Measurements from ENCODE around the gene CSNK1G2.

CSNK1G2 gene

GRCh38 chr19:1932395-1932794 lies 8.6 kb upstream of the CSNK1G2 start (continued):
- no peak for TF ChIP-seq PATZ1 (CRISPR knock-in tag; IDR thresholded peaks at IDR 0.05; ENCODE audit: borderline replicate concordance)

GRCh38 chr19:1933244-1933643 lies 7.7 kb upstream of the CSNK1G2 start:
- TF ChIP-seq CSDC2 (CRISPR knock-in tag; IDR thresholded peaks at IDR 0.05) (no peak), BACH2 (CRISPR knock-in tag; IDR thresholded peaks at IDR 0.05; ENCODE audit: borderline replicate concordance) (no peak), ISL1 (CRISPR knock-in tag; IDR thresholded peaks at IDR 0.05) (no peak), RARB (CRISPR knock-in tag; IDR thresholded peaks at IDR 0.05) (no peak), CSRNP3 (CRISPR knock-in tag; IDR thresholded peaks at IDR 0.05) (no peak), OSR1 (CRISPR knock-in tag; IDR thresholded peaks at IDR 0.05) (no peak), ESRRG (CRISPR knock-in tag; IDR thresholded peaks at IDR 0.05) (no peak), POU6F1 (CRISPR knock-in tag; IDR thresholded peaks at IDR 0.05; ENCODE audit: borderline replicate concordance, low read depth) (no peak), ARNTL (CRISPR knock-in tag; IDR thresholded peaks at IDR 0.05; ENCODE audit: borderline replicate concordance, low read depth) (no peak), ZFP30 (CRISPR knock-in tag; IDR thresholded peaks at IDR 0.05) (no peak), GLIS3 (CRISPR knock-in tag; IDR thresholded peaks at IDR 0.05) (no peak), ZNF565 (CRISPR knock-in tag; conservative IDR thresholded peaks at IDR 0.05; ENCODE audit: low read depth) (no peak)
- no peak for ATAC-seq

GRCh38 chr19:1933942-1934341 lies 7.0 kb upstream of the CSNK1G2 start:
- no peak for TF ChIP-seq CSRNP3 (CRISPR knock-in tag; IDR thresholded peaks at IDR 0.05)
- no peak for TF ChIP-seq RARB (CRISPR knock-in tag; IDR thresholded peaks at IDR 0.05)
- TF ChIP-seq POU6F1 (CRISPR knock-in tag; IDR thresholded peaks at IDR 0.05; ENCODE audit: borderline replicate concordance, low read depth), result no peak
- TF ChIP-seq ISL1 (CRISPR knock-in tag; IDR thresholded peaks at IDR 0.05), result no peak
- ATAC-seq, result no peak

GRCh38 chr19:1935484-1936208 lies 5.3 kb upstream of the CSNK1G2 start:
- ATAC-seq, result no peak
- TF ChIP-seq ESRRG (CRISPR knock-in tag; IDR thresholded peaks at IDR 0.05) (no peak), CREB5 (CRISPR knock-in tag; IDR thresholded peaks at IDR 0.05; ENCODE audit: low read depth) (no peak), CSDC2 (CRISPR knock-in tag; IDR thresholded peaks at IDR 0.05) (no peak), ZC3H10 (CRISPR knock-in tag; IDR thresholded peaks at IDR 0.05) (no peak), OSR1 (CRISPR knock-in tag; IDR thresholded peaks at IDR 0.05) (no peak), TOX (CRISPR knock-in tag; IDR thresholded peaks at IDR 0.05; ENCODE audit: borderline replicate concordance) (no peak), ARNTL (CRISPR knock-in tag; IDR thresholded peaks at IDR 0.05; ENCODE audit: borderline replicate concordance, low read depth) (no peak), ISL1 (CRISPR knock-in tag; IDR thresholded peaks at IDR 0.05) (no peak), PPARA (CRISPR knock-in tag; IDR thresholded peaks at IDR 0.05; ENCODE audit: borderline replicate concordance) (no peak), TSHZ2 (CRISPR knock-in tag; IDR thresholded peaks at IDR 0.05) (no peak), RARB (CRISPR knock-in tag; IDR thresholded peaks at IDR 0.05) (no peak), PATZ1 (CRISPR knock-in tag; IDR thresholded peaks at IDR 0.05; ENCODE audit: borderline replicate concordance) (no peak)

Measured in SK-N-SH treated with all-trans-retinoic acid at 6 μM for 48 hours (cell line).